GM12878 (cell line): ENCODE data around the gene GSTP1. TPM values are rescaled to one million over a fixed set of nuclear protein-coding genes. Genes with fewer than 3 reads are reported as not detected.

ENCODE experiments used
- ATF7 ChIP-seq: fragments of 450-650 bp; IDR thresholded peaks from 2 replicates; pipeline ENCODE4 v1.6.1; 2016; ENCODE audit warnings: low read depth, mild to moderate bottlenecking
- BCL11A ChIP-seq: IDR thresholded peaks from 2 replicates; pipeline ENCODE4 v1.6.1; 2011; ENCODE audit warnings: low read depth, low read length
- BHLHE40 ChIP-seq, 2 experiments: fragments of 450-650 bp in 1 of 2; IDR thresholded peaks; 2 replicates each; pipeline ENCODE4 v1.6.1; 2011 to 2017; ENCODE audit warnings: low read depth in 2 of 2, borderline replicate concordance in 1 of 2, improper control_type of control experiment in 1 of 2, low read length in 1 of 2, mild to moderate bottlenecking in 1 of 2
- CBX3 ChIP-seq: fragments of 200-600 bp; sonication (generic); IDR thresholded peaks from 2 replicates; pipeline ENCODE4 v1.6.1; 2016; ENCODE audit warnings: low read depth, borderline replicate concordance
- CBX5 ChIP-seq: sonication (generic); IDR thresholded peaks from 2 replicates; pipeline ENCODE4 v1.6.1; 2016; ENCODE audit warnings: low read depth, moderate library complexity, mild to moderate bottlenecking, inconsistent platforms
- CUX1 ChIP-seq: IDR thresholded peaks from 2 replicates; pipeline ENCODE4 v1.6.1; 2012; ENCODE audit warnings: improper control_type of control experiment, low read depth, low read length; ENCODE audit not compliant: insufficient replicate concordance
- FOS ChIP-seq: IDR thresholded peaks from 3 replicates; pipeline ENCODE4 v1.6.1; 2011; ENCODE audit warnings: borderline replicate concordance; ENCODE audit not compliant: insufficient read length; ENCODE audit errors: extremely low read depth
- FOXM1 ChIP-seq: IDR thresholded peaks from 2 replicates; pipeline ENCODE4 v1.6.1; 2012; ENCODE audit warnings: low read depth, mild to moderate bottlenecking, inconsistent platforms, low read length, moderate library complexity
- KLF5 ChIP-seq: fragments of 450-650 bp; IDR thresholded peaks from 2 replicates; pipeline ENCODE4 v1.6.1; 2014; ENCODE audit warnings: mild to moderate bottlenecking; ENCODE audit not compliant: partially characterized antibody
- MEF2A ChIP-seq: IDR thresholded peaks from 2 replicates; pipeline ENCODE4 v1.6.1; 2011; ENCODE audit warnings: low read depth, mild to moderate bottlenecking, low read length, moderate library complexity; ENCODE audit not compliant: insufficient read depth
- MEF2B ChIP-seq: fragments of 450-650 bp; IDR thresholded peaks from 2 replicates; pipeline ENCODE4 v1.6.1; 2018; ENCODE audit warnings: mild to moderate bottlenecking, moderate library complexity; ENCODE audit not compliant: partially characterized antibody, poor library complexity, severe bottlenecking
- NFIC ChIP-seq: IDR thresholded peaks from 2 replicates; pipeline ENCODE4 v1.6.1; 2012; ENCODE audit warnings: low read depth, mild to moderate bottlenecking, inconsistent platforms, low read length, moderate library complexity
- NFYB ChIP-seq: IDR thresholded peaks from 2 replicates; pipeline ENCODE4 v1.6.1; 2011; ENCODE audit warnings: low read depth, mild to moderate bottlenecking, low read length, improper control_type of control experiment, moderate library complexity; ENCODE audit not compliant: insufficient read depth
- PAX5 ChIP-seq: IDR thresholded peaks from 2 replicates; pipeline ENCODE4 v1.6.1; 2011; ENCODE audit warnings: low read depth, low read length, borderline replicate concordance
- POU2F2 ChIP-seq: IDR thresholded peaks from 3 replicates; pipeline ENCODE4 v1.6.1; 2011; ENCODE audit warnings: low read depth, mild to moderate bottlenecking, low read length, borderline replicate concordance
- RAD51 ChIP-seq: fragments of 450-650 bp; IDR thresholded peaks from 2 replicates; pipeline ENCODE4 v1.6.1; 2016; ENCODE audit warnings: moderate library complexity, mild to moderate bottlenecking, inconsistent platforms
- SMARCA5 ChIP-seq: fragments of 450-650 bp; IDR thresholded peaks from 2 replicates; pipeline ENCODE4 v1.6.1; 2017; ENCODE audit warnings: mild to moderate bottlenecking
- TBL1XR1 ChIP-seq: IDR thresholded peaks from 2 replicates; pipeline ENCODE4 v1.6.1; 2012; ENCODE audit warnings: low read depth, low read length, improper control_type of control experiment
- ZBTB40 ChIP-seq: fragments of 450-650 bp; IDR thresholded peaks from 2 replicates; pipeline ENCODE4 v1.6.1; 2016; ENCODE audit warnings: mild to moderate bottlenecking, moderate library complexity, borderline replicate concordance
- polyA plus RNA-seq, 11 experiments: library from polyadenylated mRNA; depleted of rRNA in 4 of 11; unstranded in 6 of 11; stranded (reverse) in 5 of 11; fragments of >200 nt; fragmentation: Nextera tagmentation in 4 of 11; fragmentation: Illumina TruSeq in 1 of 11; extraction: Ambion mirVana in 4 of 11; extraction: Trizol in 1 of 11; gene quantifications; 1 replicate in 1 of 11; 2 replicates in 10 of 11; pipeline versions ENCODE4 v1.2.1 to v1.2.3, GENCODE V29; 2011 to 2016; ENCODE audit warnings: inconsistent platforms in 2 of 11, missing spikeins in 2 of 11, low read depth in 1 of 11
- total RNA-seq, 4 experiments: library from RNA; depleted of rRNA in 3 of 4; stranded (reverse); fragments of >200 nt in 3 of 4; fragmentation: Illumina TruSeq in 1 of 4; extraction: Trizol in 1 of 4; gene quantifications; 2 replicates each; pipeline versions ENCODE4 v1.2.1 to v1.2.3, GENCODE V29; 2013 to 2021

The GSTP1 gene
- total and polyA plus RNA-seq, 10 of the 15 experiments (the other 5 are each of a cell fraction or from before 2014, with no cell fraction given) = 469 to 1,788 (median 955) TPM

- TF ChIP-seq ATF7 (peak; percentile 81), RAD51 (0 out of 2 replicates have a peak, but pooled peaks have one; percentile 13), NFYB (0 out of 2 replicates have a peak, but pooled peaks have one; percentile 18), MEF2B (peak; percentile 94), PAX5 (peak; percentile 96), NFIC (peak; percentile 69; the same call in 1 of the 2 replicates), ZBTB40 (no peak), POU2F2 (peak; percentile 92; the same call in 2 of the 3 replicates), MEF2A (0 out of 2 replicates have a peak, but pooled peaks have one; percentile 42), KLF5 (no peak), FOS (no peak), CUX1 (peak; percentile 52), FOXM1 (peak; percentile 82), TBL1XR1 (peak; percentile 51; the same call in 1 of the 2 replicates), CBX3 (no peak), SMARCA5 (no peak), BHLHE40 (IDR thresholded peaks at IDR 0.05; ENCODE audit: borderline replicate concordance in 1 of 2, low read depth in 2 of 2, low read length in 1 of 2) (peak; percentile 39 to 59; a peak in 3 of 4 replicates), CBX5 (no peak), BCL11A (peak; percentile 9; the same call in 1 of the 2 replicates)
Observed at GRCh38 chr11:67561971-67562619, 21.5 kb upstream of the GSTP1 start (continued).
